Ishikawa (cell line): ENCODE measurements around the gene GALK2.

Experiments
- CEBPB ChIP-seq: IDR thresholded peaks from 2 replicates; pipeline ENCODE4 v1.6.1; 2012
- CREB1 ChIP-seq: IDR thresholded peaks from 2 replicates; pipeline ENCODE4 v1.6.1; 2012; ENCODE audit warnings: low read depth
- EGR1 ChIP-seq: IDR thresholded peaks from 2 replicates; pipeline ENCODE4 v1.6.1; 2012
- EP300 ChIP-seq: IDR thresholded peaks from 2 replicates; pipeline ENCODE4 v1.6.1; 2012; ENCODE audit warnings: borderline replicate concordance
- FOXM1 ChIP-seq: IDR thresholded peaks from 2 replicates; pipeline ENCODE4 v1.6.1; 2012; ENCODE audit warnings: low read depth, borderline replicate concordance
- MAX ChIP-seq: IDR thresholded peaks from 2 replicates; pipeline ENCODE4 v1.6.1; 2012
- NFIC ChIP-seq: IDR thresholded peaks from 2 replicates; pipeline ENCODE4 v1.6.1; 2012
- RAD21 ChIP-seq: IDR thresholded peaks from 2 replicates; pipeline ENCODE4 v1.6.1; 2012; ENCODE audit warnings: low read depth
- TAF1 ChIP-seq: IDR thresholded peaks from 2 replicates; pipeline ENCODE4 v1.6.1; 2012; ENCODE audit warnings: low read depth, mild to moderate bottlenecking
- TCF12 ChIP-seq: IDR thresholded peaks from 2 replicates; pipeline ENCODE4 v1.6.1; 2012; ENCODE audit warnings: low read depth
- TEAD4 ChIP-seq: IDR thresholded peaks from 2 replicates; pipeline ENCODE4 v1.6.1; 2012
- YY1 ChIP-seq: IDR thresholded peaks from 2 replicates; pipeline ENCODE4 v1.6.1; 2012; ENCODE audit warnings: low read depth
- ZBTB7A ChIP-seq: IDR thresholded peaks from 2 replicates; pipeline ENCODE4 v1.6.1; 2012; ENCODE audit warnings: low read depth
- TF ChIP-seq, protein P1 (sequence below): IDR thresholded peaks from 2 replicates; pipeline ENCODE4 v1.6.1; 2012; ENCODE audit warnings: low read depth, mild to moderate bottlenecking
- TF ChIP-seq, protein P2 (sequence below): IDR thresholded peaks from 2 replicates; pipeline ENCODE4 v1.6.1; 2012

The GALK2 gene

GRCh38 chr15:49174902-49175301 is 4.9 kb downstream of the GALK2 start:
- TF ChIP-seq CEBPB = no peak

DNA sequence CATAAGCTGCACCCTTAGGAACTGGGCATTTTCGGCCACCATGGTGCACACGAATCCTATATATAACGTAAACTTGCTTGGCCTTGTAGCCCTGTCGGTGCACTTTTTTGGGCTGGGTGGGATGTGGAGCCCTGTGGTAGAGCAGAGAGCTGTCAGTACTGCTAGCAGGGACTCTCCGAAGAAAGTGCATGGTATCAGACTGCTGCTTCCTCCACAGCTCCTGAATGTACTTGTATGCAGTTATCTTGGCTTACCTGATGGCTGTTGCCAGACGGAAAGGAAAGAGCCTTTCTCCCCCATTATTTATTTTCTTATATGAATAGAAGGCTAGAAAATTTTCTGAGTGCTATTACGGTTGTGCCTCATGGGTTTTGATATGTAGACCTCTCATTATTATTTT is 8.4 kb downstream of the GALK2 start:
- no peak for TF ChIP-seq TEAD4
- TF ChIP-seq EP300 = no peak
- TF ChIP-seq RAD21 = no peak
- no peak for TF ChIP-seq EGR1
- TF ChIP-seq NFIC = no peak
- TF ChIP-seq TAF1 = no peak
- TF ChIP-seq, protein P1, sequence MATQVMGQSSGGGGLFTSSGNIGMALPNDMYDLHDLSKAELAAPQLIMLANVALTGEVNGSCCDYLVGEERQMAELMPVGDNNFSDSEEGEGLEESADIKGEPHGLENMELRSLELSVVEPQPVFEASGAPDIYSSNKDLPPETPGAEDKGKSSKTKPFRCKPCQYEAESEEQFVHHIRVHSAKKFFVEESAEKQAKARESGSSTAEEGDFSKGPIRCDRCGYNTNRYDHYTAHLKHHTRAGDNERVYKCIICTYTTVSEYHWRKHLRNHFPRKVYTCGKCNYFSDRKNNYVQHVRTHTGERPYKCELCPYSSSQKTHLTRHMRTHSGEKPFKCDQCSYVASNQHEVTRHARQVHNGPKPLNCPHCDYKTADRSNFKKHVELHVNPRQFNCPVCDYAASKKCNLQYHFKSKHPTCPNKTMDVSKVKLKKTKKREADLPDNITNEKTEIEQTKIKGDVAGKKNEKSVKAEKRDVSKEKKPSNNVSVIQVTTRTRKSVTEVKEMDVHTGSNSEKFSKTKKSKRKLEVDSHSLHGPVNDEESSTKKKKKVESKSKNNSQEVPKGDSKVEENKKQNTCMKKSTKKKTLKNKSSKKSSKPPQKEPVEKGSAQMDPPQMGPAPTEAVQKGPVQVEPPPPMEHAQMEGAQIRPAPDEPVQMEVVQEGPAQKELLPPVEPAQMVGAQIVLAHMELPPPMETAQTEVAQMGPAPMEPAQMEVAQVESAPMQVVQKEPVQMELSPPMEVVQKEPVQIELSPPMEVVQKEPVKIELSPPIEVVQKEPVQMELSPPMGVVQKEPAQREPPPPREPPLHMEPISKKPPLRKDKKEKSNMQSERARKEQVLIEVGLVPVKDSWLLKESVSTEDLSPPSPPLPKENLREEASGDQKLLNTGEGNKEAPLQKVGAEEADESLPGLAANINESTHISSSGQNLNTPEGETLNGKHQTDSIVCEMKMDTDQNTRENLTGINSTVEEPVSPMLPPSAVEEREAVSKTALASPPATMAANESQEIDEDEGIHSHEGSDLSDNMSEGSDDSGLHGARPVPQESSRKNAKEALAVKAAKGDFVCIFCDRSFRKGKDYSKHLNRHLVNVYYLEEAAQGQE = no peak
- TF ChIP-seq CREB1 = no peak
- TF ChIP-seq TCF12 = no peak

- TF ChIP-seq FOXM1 (no peak), CREB1 (no peak), TCF12 (no peak), RAD21 (no peak), NFIC (no peak), TAF1 (no peak), EGR1 (no peak)
- TF ChIP-seq, protein P2, sequence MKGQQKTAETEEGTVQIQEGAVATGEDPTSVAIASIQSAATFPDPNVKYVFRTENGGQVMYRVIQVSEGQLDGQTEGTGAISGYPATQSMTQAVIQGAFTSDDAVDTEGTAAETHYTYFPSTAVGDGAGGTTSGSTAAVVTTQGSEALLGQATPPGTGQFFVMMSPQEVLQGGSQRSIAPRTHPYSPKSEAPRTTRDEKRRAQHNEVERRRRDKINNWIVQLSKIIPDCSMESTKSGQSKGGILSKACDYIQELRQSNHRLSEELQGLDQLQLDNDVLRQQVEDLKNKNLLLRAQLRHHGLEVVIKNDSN = no peak
Observed at GRCh38 chr15:49179433-49180190, 9.6 kb downstream of the GALK2 start.

DNA sequence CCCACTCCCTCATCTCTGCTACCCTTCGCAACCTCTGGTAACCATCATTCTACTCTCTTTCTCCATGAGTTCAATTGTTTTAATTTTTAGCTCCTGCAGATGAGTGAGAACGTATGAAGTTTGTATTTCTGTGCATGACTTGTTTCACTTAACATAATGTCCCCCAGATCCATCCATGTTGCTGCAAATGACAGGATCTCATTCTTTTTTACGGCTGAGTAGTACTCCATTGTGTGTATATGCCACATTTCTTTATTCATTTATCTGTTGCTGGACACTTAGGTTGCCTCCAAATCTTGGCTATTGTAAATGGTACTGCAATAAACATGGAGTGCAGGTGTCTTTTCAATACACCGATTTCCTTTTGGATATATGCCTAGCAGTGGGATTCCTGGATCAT is 12.1 kb downstream of the GALK2 start:
- TF ChIP-seq, protein P2 = no peak
- TF ChIP-seq YY1 (no peak), ZBTB7A (no peak), EP300 (no peak), TEAD4 (no peak), EGR1 (no peak), TCF12 (no peak), MAX (no peak), NFIC (no peak), RAD21 (no peak), CREB1 (no peak), FOXM1 (no peak), TAF1 (no peak), CEBPB (no peak)
- TF ChIP-seq, protein P1 = no peak

DNA sequence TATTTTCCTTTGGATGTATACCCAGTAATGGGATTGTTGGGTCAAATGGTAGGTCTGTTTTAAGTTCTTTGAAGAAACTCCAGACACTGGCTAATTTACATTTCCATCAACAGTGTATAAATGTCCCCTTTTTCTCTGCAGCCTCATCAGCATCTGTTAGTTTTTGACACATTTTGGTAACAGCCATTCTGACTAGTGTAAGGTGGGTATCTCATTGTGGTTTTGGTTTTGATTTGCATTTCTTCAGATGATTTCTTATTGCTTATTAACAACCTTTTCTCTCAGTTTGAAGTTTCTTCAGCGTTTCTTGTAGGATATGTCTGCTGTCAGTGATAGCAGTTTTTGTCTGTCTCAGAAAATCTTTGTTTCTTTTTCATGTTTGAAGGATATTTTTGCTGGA is 15.4 kb downstream of the GALK2 start:
- no peak for TF ChIP-seq RAD21
- TF ChIP-seq YY1 = no peak
- TF ChIP-seq MAX = no peak
- no peak for TF ChIP-seq NFIC
- TF ChIP-seq FOXM1 = no peak
- TF ChIP-seq ZBTB7A = no peak
- TF ChIP-seq CREB1 = no peak
- TF ChIP-seq, protein P2 = no peak
- TF ChIP-seq TCF12 = no peak

DNA sequence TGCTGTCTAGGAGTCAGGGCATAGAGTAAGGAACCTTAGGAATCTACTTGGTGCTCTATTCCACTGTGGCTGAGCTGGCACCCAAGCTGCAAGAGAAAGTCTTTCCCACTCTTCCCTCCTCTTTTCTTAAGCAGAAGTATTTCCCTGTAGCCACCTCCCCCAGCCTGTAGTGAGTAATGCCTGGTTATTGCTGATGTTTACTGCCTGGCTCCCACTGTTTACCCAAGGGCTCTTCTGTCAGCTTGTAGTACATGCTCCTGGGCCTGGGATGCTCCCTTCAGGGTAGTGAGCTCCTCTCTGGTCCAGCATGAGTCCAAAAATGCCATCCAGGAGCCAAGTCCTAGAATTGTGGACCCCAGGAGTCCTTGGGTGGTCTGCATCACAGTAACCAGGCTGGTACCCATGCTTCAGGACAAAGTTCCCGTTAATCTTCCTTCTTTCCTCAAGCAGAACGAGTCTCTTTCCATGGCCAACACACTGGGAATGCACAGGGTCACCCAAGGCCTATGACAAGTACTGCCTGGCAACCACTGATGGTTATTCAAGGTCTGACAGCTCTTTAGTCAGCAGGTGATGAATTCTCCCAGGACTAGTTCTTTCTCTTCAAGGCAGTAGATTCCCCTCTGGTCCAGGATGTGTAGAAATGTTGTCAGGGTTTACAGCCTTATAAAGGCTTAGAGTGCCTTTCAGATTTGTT is 17.6 kb downstream of the GALK2 start:
- TF ChIP-seq YY1 = no peak
- no peak for TF ChIP-seq FOXM1
- TF ChIP-seq, protein P2 = no peak
- no peak for TF ChIP-seq EGR1
- no peak for TF ChIP-seq RAD21
- no peak for TF ChIP-seq TAF1
- TF ChIP-seq NFIC = no peak
- no peak for TF ChIP-seq CREB1
- TF ChIP-seq EP300 = no peak
- TF ChIP-seq MAX = no peak
- no peak for TF ChIP-seq TEAD4
